ENCODE results near the gene DGKI.

The DGKI gene

GRCh38 chr7:137846827-137847567 lies at the start of gene DGKI:
DGKI (minus strand) TSS chr7:137846974.
- no peak for DNase-seq

GRCh38 chr7:137895301-137896221 lies 48.8 kb upstream of the DGKI start:
- DNase-seq: no peak

DNA sequence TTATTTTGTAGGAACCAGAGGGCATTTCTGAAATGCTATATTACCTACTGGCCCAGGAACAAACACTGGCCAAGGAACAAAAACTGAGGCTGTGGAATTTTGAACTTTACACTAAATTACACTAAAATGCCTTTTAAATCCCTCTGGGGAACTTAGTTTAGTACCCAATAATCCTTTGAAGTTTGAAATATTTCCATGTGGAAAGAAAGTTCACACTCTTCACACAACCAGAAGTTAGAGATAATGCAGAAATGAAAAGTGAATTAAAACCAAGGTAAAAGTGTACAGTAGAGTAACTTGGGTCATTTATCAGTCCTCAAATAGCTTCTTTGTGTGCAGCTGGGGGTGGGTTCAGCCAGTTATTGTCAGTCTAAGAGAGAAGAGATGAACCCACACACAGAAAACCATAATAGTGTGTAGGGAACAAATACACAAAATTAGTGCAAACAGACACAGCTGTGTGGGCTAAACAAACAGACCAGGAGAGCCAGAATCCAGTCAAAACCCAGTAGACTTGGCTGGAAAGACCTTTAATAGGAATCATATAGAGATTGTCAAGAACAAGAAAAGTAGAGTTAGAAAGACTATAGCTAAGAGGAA lies 46.5 kb upstream of the DGKI start:
- no peak for DNase-seq

- DNase-seq: no peak
Measured at GRCh38 chr7:137891016-137891655, 44.4 kb upstream of the DGKI start.

DNA sequence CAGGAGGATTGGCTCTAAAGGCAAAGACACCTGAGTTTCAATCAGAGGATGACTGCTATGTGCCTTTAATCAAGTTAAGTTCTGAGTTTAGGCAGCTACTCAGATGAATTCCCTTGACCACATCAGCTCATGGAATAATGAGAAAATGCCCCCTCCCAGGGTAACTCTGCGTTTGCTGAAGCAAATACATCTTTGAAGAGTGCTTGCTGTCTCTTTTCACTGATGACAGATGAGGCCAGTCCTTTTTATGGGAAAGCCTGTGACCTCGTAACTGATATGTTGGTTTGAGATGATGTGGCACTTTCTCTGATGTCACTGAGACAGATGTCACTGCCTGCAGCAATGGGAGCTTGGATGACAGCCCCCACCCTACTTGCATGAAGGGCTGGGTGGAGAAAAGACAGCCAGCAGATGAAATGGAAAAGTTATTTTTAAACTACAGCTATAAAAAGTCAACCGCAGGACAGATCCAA lies 43.7 kb upstream of the DGKI start:
- no peak for DNase-seq

- no peak for DNase-seq
Measured at GRCh38 chr7:137888241-137888640, 41.5 kb upstream of the DGKI start.

GRCh38 chr7:137886746-137887145 lies 40.0 kb upstream of the DGKI start:
- no peak for DNase-seq

DNA sequence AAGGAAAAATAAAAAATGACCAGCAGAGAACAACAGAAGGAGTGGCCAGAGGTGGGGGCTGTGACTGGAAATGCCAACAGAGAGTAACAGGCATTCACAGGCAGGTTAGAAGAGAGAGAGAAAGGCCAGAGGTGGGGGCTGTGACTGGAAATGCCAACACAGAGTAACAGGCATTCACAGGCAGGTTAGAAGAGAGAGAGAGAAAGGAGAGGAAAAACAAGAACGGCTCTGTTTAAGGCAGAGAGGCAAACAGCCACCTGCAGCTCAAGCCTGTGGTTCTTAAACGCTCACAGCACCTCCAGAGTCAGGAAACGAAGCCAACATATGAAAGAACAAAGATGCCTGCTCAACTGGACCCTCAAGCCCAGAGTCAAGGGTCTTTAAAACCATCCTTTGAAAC lies 39.5 kb upstream of the DGKI start:
- no peak for DNase-seq

GRCh38 chr7:137885678-137886077 lies 38.9 kb upstream of the DGKI start:
- no peak for DNase-seq

GRCh38 chr7:137882806-137883205 lies 36.0 kb upstream of the DGKI start:
- no peak for DNase-seq

GRCh38 chr7:137882261-137882668 lies 35.5 kb upstream of the DGKI start:
- DNase-seq: no peak

GRCh38 chr7:137881607-137882260 lies 35.0 kb upstream of the DGKI start:
- DNase-seq: no peak

DNA sequence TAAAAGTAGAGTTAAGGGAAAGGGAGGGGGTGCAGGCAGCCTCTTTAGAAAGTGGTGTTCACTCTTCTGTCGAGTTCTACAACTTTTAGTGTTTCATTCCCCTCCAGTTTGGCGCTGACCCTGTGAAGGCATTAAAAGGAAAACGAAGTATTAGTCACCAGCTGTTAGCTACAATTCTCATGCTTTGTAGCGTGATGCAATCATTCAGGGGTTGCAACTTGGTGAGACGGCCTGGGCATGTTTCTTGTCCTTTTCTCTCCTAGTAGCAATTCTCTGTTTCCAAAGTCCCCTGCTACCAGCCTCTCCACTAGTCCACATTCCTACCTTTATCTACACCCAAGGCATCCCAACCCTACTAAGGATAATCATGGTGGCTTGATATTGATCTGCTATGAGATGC lies 33.7 kb upstream of the DGKI start:
- DNase-seq: no peak

- DNase-seq: no peak
Measured at GRCh38 chr7:137879357-137880158, 32.8 kb upstream of the DGKI start.

- DNase-seq: no peak
Measured at GRCh38 chr7:137878333-137878961, 31.7 kb upstream of the DGKI start.

DNA sequence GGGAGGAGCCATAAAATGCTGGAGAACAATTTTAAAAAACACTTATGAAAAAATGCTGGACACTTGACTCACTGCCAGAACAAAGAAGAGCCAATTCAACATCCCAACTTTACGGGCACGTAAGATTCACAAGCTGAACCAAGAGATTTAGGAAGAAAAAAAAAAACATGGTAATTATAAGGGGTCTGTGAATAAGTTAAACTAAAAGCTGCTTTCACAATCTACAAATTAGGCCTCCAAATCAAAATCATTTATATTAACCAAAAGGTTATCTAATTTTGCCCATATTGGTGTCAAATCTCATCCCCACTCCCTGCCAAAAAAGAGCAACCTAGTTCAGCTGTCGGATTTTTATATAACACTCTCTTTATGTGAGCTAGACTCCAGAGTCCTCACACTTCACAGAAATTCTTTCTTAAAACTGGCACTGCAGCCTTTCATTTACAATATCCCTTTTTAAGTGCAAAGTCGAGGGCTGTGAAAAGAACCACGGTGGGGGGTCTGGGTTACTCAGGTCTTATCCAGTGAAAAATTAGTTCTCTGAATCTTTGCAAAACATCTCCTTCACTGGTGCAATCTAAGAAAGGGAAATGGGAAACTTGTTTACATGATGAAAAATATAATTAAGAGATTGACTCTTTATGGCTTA lies 30.4 kb upstream of the DGKI start:
- DNase-seq: no peak

DNA sequence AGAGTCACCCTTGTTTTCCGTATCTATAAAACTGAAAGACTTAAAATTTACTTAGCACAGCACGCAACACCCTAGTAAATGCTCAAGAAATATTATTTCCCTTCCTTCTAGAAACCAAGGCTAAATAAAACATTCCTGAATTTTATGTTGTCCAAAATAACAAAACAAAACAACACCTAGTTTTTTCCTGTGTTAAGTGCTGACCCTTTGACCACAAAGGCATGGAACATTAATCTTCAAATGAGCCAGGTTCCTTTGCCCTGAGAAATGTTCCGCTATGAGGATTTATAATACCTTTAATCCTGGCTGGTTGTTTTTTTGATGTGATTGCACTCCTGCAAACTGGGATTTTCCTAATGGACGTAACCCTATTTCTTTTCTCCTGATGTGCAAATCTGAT lies 29.0 kb upstream of the DGKI start:
- DNase-seq: no peak

GRCh38 chr7:137873979-137874777 lies 27.4 kb upstream of the DGKI start:
- no peak for DNase-seq

GRCh38 chr7:137873524-137873923 lies 26.8 kb upstream of the DGKI start:
- no peak for DNase-seq

Data from activated T-cell treated with anti-CD3 and anti-CD28 coated beads for 4 hours (primary cell).